ENCODE measurements around the gene XNDC1N. TPM values are rescaled to one million over a fixed set of nuclear protein-coding genes. Genes with fewer than 3 reads are reported as not detected.
A peak's percentile ranks its signal among the peaks of the same experiment; 100 is the strongest.

Gene XNDC1N
- total and polyA plus RNA-seq, 2 of the 13 experiments (the other 11 are each of a cell fraction or from before 2014, with no cell fraction given), result 3.4 to 7.5 TPM

DNA sequence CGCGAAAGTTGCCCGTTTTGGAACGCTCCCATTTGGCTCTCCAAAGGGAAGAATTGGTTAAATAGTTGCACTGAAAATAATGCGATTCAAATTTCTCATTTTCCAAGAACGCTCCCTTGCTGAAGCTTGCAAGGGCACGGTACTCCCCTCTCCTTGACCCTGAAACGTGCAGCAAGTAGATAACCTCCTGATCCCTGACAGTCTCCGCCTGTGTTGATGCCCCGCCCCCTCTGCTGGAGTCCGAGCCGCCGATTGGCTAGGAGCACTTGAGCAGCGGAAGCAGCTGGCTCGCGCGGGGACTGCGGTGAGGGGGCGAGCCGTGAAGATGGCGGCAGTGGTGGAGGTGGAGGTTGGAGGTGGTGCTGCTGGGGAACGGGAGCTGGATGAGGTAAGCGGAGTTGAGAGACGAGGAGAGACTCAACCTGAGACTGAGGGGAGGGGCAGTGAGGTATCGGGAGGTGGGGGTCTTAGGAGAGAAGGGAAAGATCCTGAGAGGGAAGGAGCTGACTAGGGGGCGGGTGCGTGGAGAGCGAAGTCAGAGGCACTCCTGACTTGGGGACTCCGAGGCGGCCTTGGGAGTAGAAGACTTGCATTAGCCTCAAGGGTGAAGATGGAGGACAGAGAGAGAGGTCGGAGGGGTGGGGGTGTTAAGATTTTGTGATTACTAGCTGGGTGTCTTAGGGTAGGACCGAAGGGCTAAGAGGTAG lies 496 bp upstream of the XNDC1N start, which contains the start of gene RNF121 (continued):
- TF ChIP-seq ZBTB42 (CRISPR knock-in tag; IDR thresholded peaks at IDR 0.05), result no peak
- no peak for TF ChIP-seq SCMH1 (CRISPR knock-in tag; IDR thresholded peaks at IDR 0.05; ENCODE audit: borderline replicate concordance)
- TF ChIP-seq DBP (CRISPR knock-in tag; IDR thresholded peaks at IDR 0.05; ENCODE audit: not compliant biosample characterization), result no peak
- 0 out of 2 replicates have a peak, but pooled peaks have one; percentile 47 for TF ChIP-seq ZNF446 (CRISPR knock-in tag; IDR thresholded peaks at IDR 0.05)
- TF ChIP-seq SOX5 (CRISPR knock-in tag; IDR thresholded peaks at IDR 0.05; ENCODE audit: borderline replicate concordance), result no peak; the same call in 1 of the 2 replicates
- TF ChIP-seq GLMP (CRISPR knock-in tag; IDR thresholded peaks at IDR 0.05; ENCODE audit: borderline replicate concordance), result no peak
- no peak for TF ChIP-seq HOXA7 (CRISPR knock-in tag; IDR thresholded peaks at IDR 0.05)
- no peak for TF ChIP-seq GFI1 (CRISPR knock-in tag; IDR thresholded peaks at IDR 0.05; ENCODE audit: borderline replicate concordance)
- TF ChIP-seq TAF1 (CRISPR knock-in tag; IDR thresholded peaks at IDR 0.05), result peak; percentile 81
- TF ChIP-seq ETV6 (CRISPR knock-in tag; conservative IDR thresholded peaks at IDR 0.05), result no peak
- TF ChIP-seq NCOR1 (IDR thresholded peaks at IDR 0.05; ENCODE audit: borderline replicate concordance, low read length), result peak; percentile 80; the same call in 1 of the 2 replicates
- TF ChIP-seq, protein P1, sequence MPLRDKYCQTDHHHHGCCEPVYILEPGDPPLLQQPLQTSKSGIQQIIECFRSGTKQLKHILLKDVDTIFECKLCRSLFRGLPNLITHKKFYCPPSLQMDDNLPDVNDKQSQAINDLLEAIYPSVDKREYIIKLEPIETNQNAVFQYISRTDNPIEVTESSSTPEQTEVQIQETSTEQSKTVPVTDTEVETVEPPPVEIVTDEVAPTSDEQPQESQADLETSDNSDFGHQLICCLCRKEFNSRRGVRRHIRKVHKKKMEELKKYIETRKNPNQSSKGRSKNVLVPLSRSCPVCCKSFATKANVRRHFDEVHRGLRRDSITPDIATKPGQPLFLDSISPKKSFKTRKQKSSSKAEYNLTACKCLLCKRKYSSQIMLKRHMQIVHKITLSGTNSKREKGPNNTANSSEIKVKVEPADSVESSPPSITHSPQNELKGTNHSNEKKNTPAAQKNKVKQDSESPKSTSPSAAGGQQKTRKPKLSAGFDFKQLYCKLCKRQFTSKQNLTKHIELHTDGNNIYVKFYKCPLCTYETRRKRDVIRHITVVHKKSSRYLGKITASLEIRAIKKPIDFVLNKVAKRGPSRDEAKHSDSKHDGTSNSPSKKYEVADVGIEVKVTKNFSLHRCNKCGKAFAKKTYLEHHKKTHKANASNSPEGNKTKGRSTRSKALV (CRISPR knock-in tag; IDR thresholded peaks at IDR 0.05), result no peak
- TF ChIP-seq ARID3A (IDR thresholded peaks at IDR 0.05; ENCODE audit: low read depth, low read length), result no peak
- TF ChIP-seq ZNF75D (CRISPR knock-in tag; IDR thresholded peaks at IDR 0.05; ENCODE audit: borderline replicate concordance), result no peak
- no peak for TF ChIP-seq ZNF441 (CRISPR knock-in tag; IDR thresholded peaks at IDR 0.05; ENCODE audit: borderline replicate concordance)
- 0 out of 2 replicates have a peak, but pooled peaks have one; percentile 60 for TF ChIP-seq ZNF616 (CRISPR knock-in tag; IDR thresholded peaks at IDR 0.05; ENCODE audit: low read depth)
- TF ChIP-seq ZNF598 (CRISPR knock-in tag; IDR thresholded peaks at IDR 0.05; ENCODE audit: borderline replicate concordance), result no peak
- TF ChIP-seq ZNF431 (CRISPR knock-in tag; IDR thresholded peaks at IDR 0.05; ENCODE audit: borderline replicate concordance, low read depth), result no peak
- TF ChIP-seq NFYB (CRISPR knock-in tag; IDR thresholded peaks at IDR 0.05), result peak; percentile 81
- peak; percentile 39; the same call in 1 of the 2 replicates for TF ChIP-seq RFX5 (IDR thresholded peaks at IDR 0.05; ENCODE audit: low read depth, low read length)
- no peak for TF ChIP-seq RNF2 (conservative IDR thresholded peaks at IDR 0.05; ENCODE audit: low read depth)
- TF ChIP-seq SMYD3 (CRISPR knock-in tag; IDR thresholded peaks at IDR 0.05), result no peak
- TF ChIP-seq ETS1 (CRISPR knock-in tag; IDR thresholded peaks at IDR 0.05), result no peak
- no peak for TF ChIP-seq CEBPG (CRISPR knock-in tag; IDR thresholded peaks at IDR 0.05)
